Measurements from ENCODE around the gene PCDH19. TPM values are rescaled to one million over a fixed set of nuclear protein-coding genes. Genes with fewer than 3 reads are reported as not detected.

Gene PCDH19
- total RNA-seq, 1 donor from 2014 or later, result 3.4 TPM

DNA sequence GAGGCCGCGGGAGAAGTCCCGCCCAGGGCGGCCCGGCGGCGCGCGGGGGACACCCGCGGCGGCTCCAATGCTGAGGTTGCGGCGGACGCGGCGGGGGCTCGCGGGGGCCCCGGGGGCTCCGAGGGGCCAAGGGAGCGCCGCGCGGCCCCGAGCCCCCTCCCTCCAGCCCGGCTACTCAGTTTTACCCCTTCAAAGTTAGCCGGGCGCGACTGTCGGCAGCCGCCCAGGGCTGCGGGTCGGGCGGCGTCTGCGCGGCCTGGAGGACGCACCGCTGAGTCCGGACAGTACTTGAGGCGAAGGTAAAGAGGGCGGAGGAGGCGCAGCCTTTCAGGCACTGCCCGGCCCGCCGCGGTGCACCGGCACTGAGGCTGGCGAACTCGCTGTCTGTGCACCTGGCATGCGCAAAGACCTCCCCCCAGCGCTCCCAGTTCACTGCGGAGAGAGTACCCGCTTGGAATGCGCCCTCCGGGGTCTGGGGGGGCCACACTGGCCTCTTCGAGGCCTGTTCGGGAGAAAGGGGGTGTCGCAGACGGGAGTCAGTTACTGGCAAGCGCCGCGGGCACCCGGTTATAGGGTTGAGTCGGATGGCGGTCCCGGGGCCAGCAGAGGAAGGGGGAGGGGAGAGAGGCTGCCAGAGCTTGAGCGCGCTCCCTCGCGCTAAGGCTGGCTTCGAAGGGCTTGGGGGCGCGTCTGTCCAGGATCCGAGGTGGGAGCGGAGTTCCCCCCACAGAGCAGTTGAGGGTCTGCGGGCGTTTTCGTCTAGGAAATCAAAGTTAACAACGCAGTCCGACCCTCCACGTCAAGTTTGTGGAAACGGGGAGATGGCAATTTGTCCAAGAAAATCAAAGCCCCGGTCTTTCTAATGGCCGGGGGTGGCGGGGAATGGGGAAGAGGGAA is 1.1 kb downstream of the PCDH19 start:
- Histone ChIP-seq H2AFZ (replicated peaks) (peak overlapping the region; percentile 1), H4K20me1 (ENCODE audit: low read depth) (no peaks in the 10 kb centered on the region), H3K9ac (no peak overlapping the region), H3K27me3 (peaks cover 86% of the 10 kb centered on the region), H3K27ac (no peak overlapping the region), H3K79me2 (ENCODE audit: low read depth) (no peaks in the 10 kb centered on the region), H3K36me3 (no peaks in the 10 kb centered on the region), H3K9me3 (ENCODE audit: low read depth) (no peaks in the 10 kb centered on the region), H3F3A (ENCODE audit: low read depth) (peaks cover 8% of the 10 kb centered on the region), H3K4me1 (peaks cover 3% of the 10 kb centered on the region), H3K4me3 (peak overlapping the region; percentile 56), H3K4me2 (peak overlapping the region; percentile 81)
- peaks cover 44% of the 10 kb centered on the region for H3K27me3 Mint-ChIP-seq (ENCODE audit: insufficient read depth, low read depth)
- H3K4me3 Mint-ChIP-seq, result peak overlapping the region; percentile 95
- H3K27ac Mint-ChIP-seq, result no peak overlapping the region
- H3K36me3 Mint-ChIP-seq, result peaks cover 25% of the 10 kb centered on the region
- peaks cover 21% of the 10 kb centered on the region for H3K9me3 Mint-ChIP-seq
- peak; percentile 55 for DNase-seq (ENCODE audit: low spot score)
- H3K4me1 Mint-ChIP-seq, result peaks cover 56% of the 10 kb centered on the region
- peak; percentile 61 for TF ChIP-seq EZH2 (IDR thresholded peaks at IDR 0.05)
- TF ChIP-seq, protein P1, sequence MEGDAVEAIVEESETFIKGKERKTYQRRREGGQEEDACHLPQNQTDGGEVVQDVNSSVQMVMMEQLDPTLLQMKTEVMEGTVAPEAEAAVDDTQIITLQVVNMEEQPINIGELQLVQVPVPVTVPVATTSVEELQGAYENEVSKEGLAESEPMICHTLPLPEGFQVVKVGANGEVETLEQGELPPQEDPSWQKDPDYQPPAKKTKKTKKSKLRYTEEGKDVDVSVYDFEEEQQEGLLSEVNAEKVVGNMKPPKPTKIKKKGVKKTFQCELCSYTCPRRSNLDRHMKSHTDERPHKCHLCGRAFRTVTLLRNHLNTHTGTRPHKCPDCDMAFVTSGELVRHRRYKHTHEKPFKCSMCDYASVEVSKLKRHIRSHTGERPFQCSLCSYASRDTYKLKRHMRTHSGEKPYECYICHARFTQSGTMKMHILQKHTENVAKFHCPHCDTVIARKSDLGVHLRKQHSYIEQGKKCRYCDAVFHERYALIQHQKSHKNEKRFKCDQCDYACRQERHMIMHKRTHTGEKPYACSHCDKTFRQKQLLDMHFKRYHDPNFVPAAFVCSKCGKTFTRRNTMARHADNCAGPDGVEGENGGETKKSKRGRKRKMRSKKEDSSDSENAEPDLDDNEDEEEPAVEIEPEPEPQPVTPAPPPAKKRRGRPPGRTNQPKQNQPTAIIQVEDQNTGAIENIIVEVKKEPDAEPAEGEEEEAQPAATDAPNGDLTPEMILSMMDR (IDR thresholded peaks at IDR 0.05), result no peak

GRCh38 chrX:100407784-100408712 is 2.0 kb downstream of the PCDH19 start:
- peaks cover 21% of the 10 kb centered on the region for H3K9me3 Mint-ChIP-seq
- H3K4me3 ChIP-seq, result peak overlapping the region; percentile 56
- peak; percentile 40 for TF ChIP-seq EZH2 (IDR thresholded peaks at IDR 0.05)
- TF ChIP-seq, protein P1 (IDR thresholded peaks at IDR 0.05), result no peak
- peak overlapping the region; percentile 81 for H3K4me2 ChIP-seq
- H2AFZ ChIP-seq (replicated peaks), result no peak overlapping the region
- H3K4me1 Mint-ChIP-seq, result peaks cover 60% of the 10 kb centered on the region
- H4K20me1 ChIP-seq (ENCODE audit: low read depth), result no peaks in the 10 kb centered on the region
- no peak overlapping the region for H3K27ac Mint-ChIP-seq
- H3F3A ChIP-seq (ENCODE audit: low read depth), result peaks cover 8% of the 10 kb centered on the region
- no peak overlapping the region for H3K27ac ChIP-seq
- H3K4me3 Mint-ChIP-seq, result peak overlapping the region; percentile 77
- H3K9ac ChIP-seq, result no peak overlapping the region
- H3K27me3 ChIP-seq, result peaks cover 89% of the 10 kb centered on the region
- DNase-seq (ENCODE audit: low spot score), result peak; percentile 21
- H3K36me3 Mint-ChIP-seq, result peaks cover 25% of the 10 kb centered on the region
- no peaks in the 10 kb centered on the region for H3K79me2 ChIP-seq (ENCODE audit: low read depth)
- peaks cover 47% of the 10 kb centered on the region for H3K27me3 Mint-ChIP-seq (ENCODE audit: insufficient read depth, low read depth)
- H3K4me1 ChIP-seq, result peaks cover 13% of the 10 kb centered on the region
- no peaks in the 10 kb centered on the region for H3K9me3 ChIP-seq (ENCODE audit: low read depth)
- H3K36me3 ChIP-seq, result no peaks in the 10 kb centered on the region

- no peaks in the 10 kb centered on the region for H3K9me3 ChIP-seq (ENCODE audit: low read depth)
- Mint-ChIP-seq H3K4me3 (peak overlapping the region; percentile 77), H3K27me3 (ENCODE audit: insufficient read depth, low read depth) (peaks cover 39% of the 10 kb centered on the region), H3K27ac (no peak overlapping the region), H3K9me3 (peaks cover 21% of the 10 kb centered on the region), H3K4me1 (peaks cover 60% of the 10 kb centered on the region), H3K36me3 (peaks cover 28% of the 10 kb centered on the region)
- peaks cover 14% of the 10 kb centered on the region for H3K4me1 ChIP-seq
- no peak overlapping the region for H3K9ac ChIP-seq
- peaks cover 89% of the 10 kb centered on the region for H3K27me3 ChIP-seq
- H3K27ac ChIP-seq, result no peak overlapping the region
- no peak for DNase-seq (ENCODE audit: low spot score)
- H3K4me2 ChIP-seq, result no peak overlapping the region
- TF ChIP-seq EZH2phosphoT487 (IDR thresholded peaks at IDR 0.05) (no peak), EZH2 (IDR thresholded peaks at IDR 0.05) (no peak)
- TF ChIP-seq, protein P1 (IDR thresholded peaks at IDR 0.05), result no peak
- no peak overlapping the region for H3K4me3 ChIP-seq
- H2AFZ ChIP-seq (replicated peaks), result no peak overlapping the region
- H3K79me2 ChIP-seq (ENCODE audit: low read depth), result no peaks in the 10 kb centered on the region
- H3K36me3 ChIP-seq, result no peaks in the 10 kb centered on the region
- H4K20me1 ChIP-seq (ENCODE audit: low read depth), result no peaks in the 10 kb centered on the region
- peaks cover 8% of the 10 kb centered on the region for H3F3A ChIP-seq (ENCODE audit: low read depth)
Observed at GRCh38 chrX:100407147-100407783, 2.8 kb downstream of the PCDH19 start.
